ENCODE data around the gene PGRMC1. TPM values are rescaled to one million over a fixed set of nuclear protein-coding genes. Genes with fewer than 3 reads are reported as not detected.
"Not testable (repeated sequence)": the region's sequence is repeated elsewhere in the genome, so short reads cannot be mapped to it uniquely, and the experiment has no call there.

PGRMC1 gene
- total RNA-seq, 1 donor from 2014 or later = 147 TPM

DNA sequence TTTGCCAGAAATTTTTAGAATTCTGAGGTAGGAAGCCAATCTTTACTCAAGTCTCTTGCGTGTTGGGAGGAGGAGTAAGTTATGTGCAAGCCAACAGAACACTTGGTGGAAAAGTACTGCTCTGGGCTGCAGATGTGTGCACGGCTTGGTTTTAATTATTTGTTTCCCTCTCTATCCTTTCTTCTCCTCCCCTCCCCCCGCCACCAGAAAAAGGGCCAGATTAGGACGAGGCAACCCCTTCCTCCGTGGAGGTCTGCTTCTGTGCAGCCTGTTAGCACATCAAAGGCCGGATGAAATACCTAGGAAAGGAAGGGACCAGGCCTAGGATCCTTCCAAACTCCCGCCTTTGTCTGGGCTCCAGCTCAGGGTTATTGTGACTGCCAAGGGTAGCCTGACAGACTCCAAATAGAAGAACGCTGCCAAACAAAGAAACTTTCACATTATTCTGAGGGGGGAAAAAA is 1.0 kb upstream of the PGRMC1 start:
- peak; percentile 1 for DNase-seq (ENCODE audit: low spot score)

DNA sequence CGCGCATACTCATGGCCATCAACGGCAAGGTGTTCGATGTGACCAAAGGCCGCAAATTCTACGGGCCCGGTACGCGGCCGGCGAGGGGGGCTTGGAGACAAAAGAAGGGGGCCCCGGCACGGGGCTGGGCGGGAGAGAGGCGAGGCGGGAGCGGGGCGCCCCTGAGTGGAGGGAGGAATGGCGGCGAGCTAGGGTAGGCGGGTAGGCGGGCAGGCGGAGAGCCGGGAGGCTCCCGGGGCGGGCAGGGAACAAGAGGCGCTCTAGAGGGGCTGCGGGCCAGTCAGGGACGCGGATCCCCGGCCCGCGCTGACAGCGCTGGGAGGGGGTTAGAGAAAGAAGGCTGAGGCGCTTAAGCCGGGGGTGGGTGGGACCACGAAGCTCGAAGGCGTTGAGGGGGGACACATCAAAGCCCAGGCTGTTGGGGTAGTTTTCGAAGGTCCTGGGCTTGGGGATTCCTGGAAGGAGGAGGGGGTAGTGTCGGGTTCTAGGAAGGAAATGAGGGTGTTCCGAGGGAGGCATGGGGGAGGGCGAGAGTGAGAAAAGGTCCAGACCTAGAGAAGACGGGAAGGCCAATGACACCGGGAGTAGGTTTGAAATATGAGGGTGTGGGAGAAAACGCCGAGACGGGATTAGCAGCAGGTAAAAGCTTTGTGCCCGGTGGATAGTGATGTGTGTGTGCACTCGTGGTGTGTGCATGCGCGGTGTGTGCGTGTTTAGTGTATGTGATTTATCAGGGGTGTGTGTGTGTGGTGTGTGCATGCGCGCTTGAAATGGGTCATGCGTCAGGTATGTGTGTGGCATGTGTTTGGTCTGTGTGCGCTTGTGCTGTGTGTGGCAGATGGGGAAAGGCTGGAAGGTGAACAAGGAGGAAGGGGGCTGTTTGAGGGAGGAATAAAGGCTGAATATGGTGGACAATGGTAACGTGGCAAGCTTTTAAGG is 807 bp downstream of the PGRMC1 start:
- peak; percentile 47 for DNase-seq (ENCODE audit: low spot score)

DNA sequence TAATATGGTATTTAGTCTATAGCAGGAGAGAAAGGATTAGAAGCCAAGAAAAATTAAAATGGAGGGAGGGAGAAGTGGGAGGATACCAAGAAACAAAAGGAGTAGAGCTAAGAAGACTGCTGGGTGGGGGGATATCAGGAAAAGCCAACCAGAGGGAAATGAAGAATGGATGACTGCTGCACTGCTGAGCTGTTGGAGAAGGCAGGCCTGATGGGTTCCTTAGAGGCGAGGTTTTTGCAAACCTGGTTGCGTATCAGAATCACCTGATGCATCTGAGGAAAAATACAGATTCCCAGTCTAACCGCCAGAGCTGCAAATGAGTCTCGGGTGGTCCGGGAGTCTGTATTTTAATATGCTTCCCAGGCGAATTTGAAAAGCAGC is 1.5 kb downstream of the PGRMC1 start:
- peak; percentile 1 for DNase-seq (ENCODE audit: low spot score)

DNA sequence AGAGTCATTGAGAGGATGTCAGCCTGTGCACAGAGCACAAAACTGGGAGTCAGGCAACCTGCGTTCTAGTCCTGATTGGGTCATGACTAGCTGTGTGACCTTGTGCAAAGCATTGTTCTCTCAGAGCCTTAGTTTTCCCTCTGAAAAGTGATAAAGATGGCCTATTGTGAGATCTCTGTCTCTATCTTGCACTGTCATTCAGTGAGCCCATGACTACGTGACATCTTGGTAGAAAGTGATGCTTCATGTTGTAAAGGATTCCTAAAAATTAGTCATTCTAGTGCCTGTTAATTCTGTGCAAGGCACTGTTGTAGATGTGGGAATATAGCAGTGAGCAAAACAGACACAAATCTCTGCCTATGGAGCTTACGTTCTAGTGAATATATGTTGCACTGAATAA is 2.5 kb downstream of the PGRMC1 start:
- no peak for DNase-seq (ENCODE audit: low spot score)

DNA sequence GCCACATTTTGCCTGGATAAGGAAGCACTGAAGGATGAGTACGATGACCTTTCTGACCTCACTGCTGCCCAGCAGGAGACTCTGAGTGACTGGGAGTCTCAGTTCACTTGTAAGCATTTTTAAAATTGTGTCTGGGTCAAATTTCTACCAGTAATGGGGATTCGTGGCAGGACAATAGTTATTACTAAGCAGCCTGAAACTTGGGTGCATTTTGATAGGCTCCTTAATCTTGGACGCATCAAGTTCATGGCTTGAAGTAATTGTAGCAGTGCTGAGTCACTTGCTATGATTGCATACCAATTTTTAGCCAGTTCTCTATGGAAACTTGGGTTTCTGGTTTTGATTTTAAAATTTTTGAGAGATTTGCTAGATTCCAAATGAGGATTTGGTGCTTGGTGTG is 4.3 kb downstream of the PGRMC1 start:
- DNase-seq (ENCODE audit: low spot score) = no peak

DNA sequence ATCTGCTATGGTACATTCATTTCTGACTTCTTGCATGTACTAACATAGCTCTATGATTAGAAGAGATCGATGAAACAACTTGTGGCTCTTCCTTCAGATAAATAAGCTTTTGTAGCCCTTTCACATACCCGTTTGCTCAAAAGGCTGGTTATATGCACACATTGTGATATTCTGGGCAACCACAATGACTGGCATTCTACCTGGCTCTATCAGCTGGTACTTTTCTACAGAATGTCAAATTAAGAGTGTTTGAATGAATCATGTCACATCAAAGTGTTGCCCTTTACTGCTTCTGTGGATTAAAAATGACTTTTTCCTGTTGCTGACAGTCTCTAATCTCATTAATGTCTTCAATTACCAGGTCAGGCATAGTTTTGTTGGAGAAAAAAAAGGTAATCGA is 11.6 kb downstream of the PGRMC1 start:
- DNase-seq (ENCODE audit: low spot score) = no peak

DNA sequence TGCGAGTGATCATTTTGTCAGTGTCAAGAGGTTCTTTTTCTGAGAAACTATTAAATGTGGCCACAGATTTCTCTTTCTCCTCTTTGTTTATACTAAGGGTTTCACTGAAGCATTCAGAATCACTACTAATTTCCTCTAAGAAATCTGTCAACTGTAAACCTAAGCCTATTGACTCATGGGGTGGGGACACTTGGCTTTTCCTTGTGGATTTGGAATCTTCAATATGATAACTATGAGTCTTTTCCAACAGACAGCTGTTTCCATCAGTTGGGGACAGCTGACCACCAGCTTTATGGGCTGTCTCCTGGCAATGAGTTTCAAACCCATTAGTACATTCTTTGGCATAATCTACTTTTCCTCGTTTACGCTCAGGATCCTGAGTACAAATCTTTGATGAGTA is 13.8 kb downstream of the PGRMC1 start:
- no peak for DNase-seq (ENCODE audit: low spot score)

DNA sequence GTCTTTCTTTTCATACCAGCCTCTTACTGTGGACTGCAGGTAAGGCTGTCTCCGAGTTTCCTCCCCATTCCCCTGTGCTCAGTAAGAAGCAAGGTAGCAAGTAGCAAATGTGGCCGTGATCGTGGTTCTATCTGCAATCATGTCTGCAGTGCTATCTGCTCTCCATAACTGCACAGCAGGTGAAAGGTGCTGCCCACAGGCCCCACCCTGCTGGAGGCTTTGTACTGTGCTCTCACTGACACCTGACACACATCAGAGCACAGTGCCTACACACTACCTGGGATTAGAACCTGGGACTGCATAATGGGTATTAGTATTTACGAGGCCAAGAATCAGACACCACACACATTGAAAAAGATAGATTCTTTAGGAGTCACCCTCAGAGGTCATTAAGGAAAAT is 15.3 kb downstream of the PGRMC1 start:
- DNase-seq (ENCODE audit: low spot score) = no peak

DNA sequence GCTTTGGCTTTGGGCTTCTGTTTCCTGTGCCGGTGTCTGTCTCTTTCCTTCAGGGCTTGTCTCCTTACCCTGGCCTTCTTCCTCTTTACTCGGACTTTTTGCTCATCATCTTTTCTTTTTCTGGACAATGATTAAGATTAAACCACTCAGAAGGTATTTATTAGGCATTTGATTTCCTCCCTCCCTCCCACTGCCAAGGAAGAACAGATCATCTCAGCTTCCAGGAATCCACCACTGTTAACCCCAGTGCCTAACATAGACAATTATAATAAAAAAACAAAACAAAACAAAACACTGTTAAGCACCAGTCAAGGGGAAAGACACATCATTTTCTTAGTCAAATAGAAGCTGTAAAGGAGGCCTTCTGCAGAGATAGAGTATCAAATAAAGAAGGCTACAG is 16.6 kb downstream of the PGRMC1 start:
- no peak for DNase-seq (ENCODE audit: low spot score)

DNA sequence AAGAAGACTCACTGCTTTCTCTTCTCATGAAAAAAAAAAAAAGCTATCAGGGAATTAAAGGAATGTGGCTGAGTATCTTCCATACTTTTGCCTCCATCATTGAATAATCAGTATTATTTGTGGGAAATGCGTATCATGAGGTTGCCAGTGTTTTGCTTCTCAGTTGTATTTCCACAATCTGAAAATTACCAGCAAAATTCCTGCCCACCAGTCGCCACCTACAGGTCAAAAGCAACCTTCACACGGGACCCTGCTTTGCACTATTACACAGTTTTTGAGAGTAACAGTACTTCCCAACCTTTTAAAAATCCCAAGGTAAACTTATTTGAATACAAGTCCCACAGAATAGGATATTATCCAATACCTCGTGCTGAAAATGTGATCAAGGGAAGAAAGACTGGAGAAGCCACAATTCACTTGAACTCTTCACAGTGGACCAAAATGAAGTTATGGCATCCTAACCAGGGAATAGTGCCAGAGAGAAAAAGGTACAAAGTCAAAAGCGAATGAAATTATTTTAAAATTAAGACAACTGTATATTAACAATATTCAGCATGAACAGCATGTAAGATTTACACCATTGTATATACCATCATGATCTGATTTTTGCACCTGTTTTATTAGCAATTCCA is 30.4 kb downstream of the PGRMC1 start:
- DNase-seq (ENCODE audit: low spot score) = peak; percentile 14

DNA sequence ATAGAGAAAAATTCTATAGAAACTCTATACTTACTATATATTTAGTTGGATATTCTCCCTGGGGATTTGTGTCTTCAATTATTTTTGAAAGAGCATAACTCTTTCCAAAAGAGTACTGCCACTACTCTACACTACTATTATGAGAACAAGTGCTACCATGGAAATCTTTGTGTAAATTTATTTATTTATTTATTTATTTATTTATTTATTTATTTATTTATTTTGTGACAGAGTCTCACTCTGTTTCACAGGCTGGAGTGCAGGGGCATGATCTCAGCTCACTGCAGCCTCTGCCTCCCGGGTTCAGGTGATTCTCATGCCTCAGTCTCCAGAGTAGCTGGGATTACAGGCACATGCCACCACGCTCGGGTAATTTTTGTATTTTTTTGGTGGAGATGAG is 31.0 kb downstream of the PGRMC1 start:
- DNase-seq (ENCODE audit: low spot score) = not testable (repeated sequence)

DNA sequence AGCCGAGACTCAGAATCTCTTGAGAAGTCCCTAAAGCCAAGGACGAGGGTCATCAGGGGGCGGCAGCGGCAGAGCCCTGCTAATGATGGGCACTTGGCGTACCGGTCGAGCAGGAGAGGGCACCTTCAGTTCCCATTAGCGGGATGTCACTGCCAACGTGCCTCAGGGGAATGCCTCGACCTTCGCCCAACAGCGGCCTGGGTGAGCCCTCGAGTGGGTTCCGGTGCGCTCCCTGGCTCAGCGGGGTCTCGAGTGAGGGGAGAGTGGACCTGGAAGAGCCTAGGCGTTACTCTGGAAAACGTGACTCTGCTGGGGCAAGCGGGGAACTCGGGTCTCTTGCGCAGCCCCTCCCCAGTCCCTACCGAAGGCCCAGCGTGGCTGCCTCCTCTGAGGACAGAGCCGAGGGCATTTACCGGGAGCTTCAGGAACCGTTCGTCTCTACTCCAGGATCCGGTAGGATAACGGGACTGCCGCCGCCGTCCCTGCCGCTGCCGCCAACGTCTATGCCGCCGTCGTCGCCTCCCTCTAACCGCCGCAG is 36.9 kb downstream of the PGRMC1 start:
- no peak for DNase-seq (ENCODE audit: low spot score)

DNA sequence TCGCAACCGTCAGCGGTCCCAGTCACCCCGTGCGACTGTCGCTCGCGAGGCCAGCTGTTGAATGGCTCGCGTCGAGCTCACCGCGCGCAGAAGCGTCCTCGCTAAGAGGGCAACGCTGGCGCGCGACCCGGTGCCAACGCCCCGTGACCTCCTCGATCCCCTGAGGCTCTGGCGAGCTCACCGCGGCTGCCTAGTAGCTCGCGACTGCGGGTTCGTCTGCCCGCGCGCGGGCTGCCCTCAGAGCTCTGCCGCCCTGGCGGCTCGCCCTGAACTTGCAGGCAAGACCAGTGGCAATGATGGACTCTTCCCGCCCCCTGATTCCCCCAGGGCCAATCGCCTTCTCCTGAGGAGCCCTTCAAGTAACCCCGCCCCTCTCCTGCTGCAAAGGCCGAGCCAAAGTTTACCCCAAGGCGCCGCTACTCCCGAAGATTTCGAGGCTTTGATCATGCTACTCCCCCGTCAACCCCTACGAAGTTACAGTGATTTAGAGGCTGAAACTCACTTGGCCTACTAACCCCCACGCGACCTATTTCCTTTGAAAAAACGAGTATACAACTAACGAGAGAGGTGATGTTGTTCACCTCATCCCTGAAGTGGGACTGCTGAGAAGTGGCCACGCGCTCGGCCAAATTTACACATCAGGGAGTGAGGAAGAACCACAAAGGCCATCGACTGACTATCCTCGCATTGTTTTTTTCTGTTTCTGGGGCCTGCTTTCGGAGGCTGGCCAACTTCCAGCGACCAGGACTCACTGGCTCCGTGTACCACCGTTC is 37.5 kb downstream of the PGRMC1 start:
- DNase-seq (ENCODE audit: low spot score) = peak; percentile 4

DNA sequence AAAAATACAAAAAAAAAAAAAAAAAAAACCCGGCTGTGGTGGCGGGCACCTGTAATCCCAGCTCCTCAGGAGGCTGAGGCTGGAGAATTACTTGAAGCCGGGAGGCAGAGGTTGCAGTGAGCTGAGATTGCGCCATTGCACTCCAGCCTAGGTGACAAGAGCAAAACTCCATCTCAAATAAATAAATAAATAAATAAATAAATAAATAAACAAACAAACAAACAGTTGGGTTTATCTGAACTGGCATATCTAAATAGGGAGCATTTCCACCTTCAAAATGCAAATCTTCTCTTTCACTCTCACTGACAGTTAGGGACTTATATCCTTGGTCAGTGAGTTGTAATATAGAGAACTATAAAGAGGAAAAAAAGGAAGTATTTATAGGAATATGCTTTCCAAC is 46.3 kb downstream of the PGRMC1 start:
- not testable (repeated sequence) for DNase-seq (ENCODE audit: low spot score)

DNA sequence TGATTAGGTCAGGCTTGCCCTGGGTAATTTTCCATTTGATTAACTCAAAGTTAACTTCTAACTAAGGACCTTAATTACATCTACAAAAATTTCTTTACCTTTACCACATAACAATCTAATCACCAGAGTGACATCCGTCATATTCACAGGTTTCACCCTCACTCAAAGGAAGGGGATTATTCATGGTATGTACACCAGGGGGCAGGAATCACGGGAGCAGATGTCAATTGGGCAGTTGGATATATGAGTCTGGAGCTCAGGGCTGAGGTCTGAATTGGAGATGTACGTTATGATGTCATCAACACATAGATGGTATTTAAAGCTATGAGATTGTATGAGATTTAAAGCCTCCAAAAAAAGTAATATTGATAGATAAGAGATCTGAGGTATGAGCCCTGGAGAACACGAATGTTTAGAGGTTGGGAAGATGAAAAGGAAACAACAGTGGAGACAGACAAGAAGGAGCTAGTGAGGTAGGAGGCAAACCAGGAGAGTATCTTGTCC is 52.9 kb downstream of the PGRMC1 start:
- DNase-seq (ENCODE audit: low spot score) = no peak

DNA sequence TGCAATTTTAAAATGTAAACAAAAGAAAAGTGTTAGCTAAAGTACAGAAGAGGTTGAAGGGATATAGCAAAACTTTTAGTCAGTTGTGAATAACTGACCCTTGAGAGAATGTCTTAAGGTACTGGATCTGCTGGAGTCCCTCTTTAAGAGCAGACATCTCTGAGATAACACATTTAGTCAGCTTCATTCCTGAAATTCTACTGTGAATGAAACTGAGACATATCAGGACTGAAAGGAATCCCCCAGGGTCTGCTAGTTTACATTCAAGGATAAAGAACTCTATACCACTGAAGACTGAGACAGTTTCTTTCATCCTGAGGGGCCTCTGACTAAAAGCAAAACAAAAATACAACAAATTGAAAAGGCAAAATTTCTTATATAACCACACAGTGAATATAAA is 54.4 kb downstream of the PGRMC1 start:
- peak; percentile 0 for DNase-seq (ENCODE audit: low spot score)

DNA sequence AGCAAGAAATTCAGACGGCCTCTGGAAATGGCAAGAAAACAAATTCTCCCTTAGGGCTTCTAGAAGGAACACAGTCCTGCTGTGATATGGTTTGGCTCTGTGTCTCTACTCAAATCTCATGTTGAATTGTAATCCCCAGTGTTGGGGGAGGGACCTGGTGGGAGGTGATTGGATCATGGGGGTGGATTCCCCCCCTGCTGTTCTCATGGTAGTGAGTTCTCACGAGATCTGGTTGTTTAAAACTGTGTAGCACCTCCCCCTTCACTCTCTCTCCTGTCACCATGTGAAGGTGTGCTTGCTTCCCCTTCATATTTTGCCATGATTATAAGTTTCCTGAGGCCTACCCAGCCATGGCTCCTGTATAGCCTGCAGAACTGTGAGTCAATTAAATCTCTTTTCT is 55.2 kb downstream of the PGRMC1 start:
- not testable (repeated sequence) for DNase-seq (ENCODE audit: low spot score)

DNA sequence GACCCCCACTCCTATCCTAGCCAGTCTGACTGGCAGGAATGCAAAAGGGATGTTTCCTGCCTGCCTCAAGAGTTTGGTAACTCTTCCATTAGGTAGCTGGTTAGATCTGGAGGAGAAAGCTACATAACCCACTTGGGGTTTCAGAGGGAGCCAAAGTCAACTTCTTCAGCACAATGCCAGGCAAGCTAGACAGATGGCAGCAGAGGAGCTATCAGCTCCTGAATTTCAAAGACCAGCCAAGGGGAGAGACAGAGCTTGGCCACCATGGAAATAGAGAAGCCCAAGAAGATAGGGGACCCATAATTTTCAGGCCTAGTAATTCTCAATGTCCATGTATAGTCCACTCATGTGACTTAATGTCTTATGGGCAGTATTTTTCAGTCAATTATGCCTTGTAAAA is 56.4 kb downstream of the PGRMC1 start:
- no peak for DNase-seq (ENCODE audit: low spot score)
